ENCODE data around the gene SRPX2. TPM values are rescaled to one million over a fixed set of nuclear protein-coding genes. Genes with fewer than 3 reads are reported as not detected.

The SRPX2 gene, protein sequence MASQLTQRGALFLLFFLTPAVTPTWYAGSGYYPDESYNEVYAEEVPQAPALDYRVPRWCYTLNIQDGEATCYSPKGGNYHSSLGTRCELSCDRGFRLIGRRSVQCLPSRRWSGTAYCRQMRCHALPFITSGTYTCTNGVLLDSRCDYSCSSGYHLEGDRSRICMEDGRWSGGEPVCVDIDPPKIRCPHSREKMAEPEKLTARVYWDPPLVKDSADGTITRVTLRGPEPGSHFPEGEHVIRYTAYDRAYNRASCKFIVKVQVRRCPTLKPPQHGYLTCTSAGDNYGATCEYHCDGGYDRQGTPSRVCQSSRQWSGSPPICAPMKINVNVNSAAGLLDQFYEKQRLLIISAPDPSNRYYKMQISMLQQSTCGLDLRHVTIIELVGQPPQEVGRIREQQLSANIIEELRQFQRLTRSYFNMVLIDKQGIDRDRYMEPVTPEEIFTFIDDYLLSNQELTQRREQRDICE
- polyA plus RNA-seq: 3.9 to 6.1 TPM (median 4.0 TPM) in 3 replicates
- polyA plus RNA-seq (2011; ENCODE audit: low read depth): 1.6 TPM
- polyA plus RNA-seq (2011; cell fraction: cytosol; rRNA removed): 1.3 and 1.4 TPM in 2 replicates
- polyA plus RNA-seq (2011; cell fraction: nucleus; rRNA removed): 6.4 and 8.4 TPM in 2 replicates
- 0.25 and 2.6 TPM in 2 replicates for polyA plus RNA-seq (2012; ENCODE audit: low replicate concordance)
- polyA minus RNA-seq: 4.0 to 7.0 TPM (median 5.1 TPM) in 3 replicates
- 2.5 TPM for polyA minus RNA-seq (2011; cell fraction: cytosol; rRNA and poly(A)+ RNA removed)
- polyA minus RNA-seq (2011; cell fraction: nucleus; rRNA and poly(A)+ RNA removed): 3.5 and 6.4 TPM in 2 replicates

DNA sequence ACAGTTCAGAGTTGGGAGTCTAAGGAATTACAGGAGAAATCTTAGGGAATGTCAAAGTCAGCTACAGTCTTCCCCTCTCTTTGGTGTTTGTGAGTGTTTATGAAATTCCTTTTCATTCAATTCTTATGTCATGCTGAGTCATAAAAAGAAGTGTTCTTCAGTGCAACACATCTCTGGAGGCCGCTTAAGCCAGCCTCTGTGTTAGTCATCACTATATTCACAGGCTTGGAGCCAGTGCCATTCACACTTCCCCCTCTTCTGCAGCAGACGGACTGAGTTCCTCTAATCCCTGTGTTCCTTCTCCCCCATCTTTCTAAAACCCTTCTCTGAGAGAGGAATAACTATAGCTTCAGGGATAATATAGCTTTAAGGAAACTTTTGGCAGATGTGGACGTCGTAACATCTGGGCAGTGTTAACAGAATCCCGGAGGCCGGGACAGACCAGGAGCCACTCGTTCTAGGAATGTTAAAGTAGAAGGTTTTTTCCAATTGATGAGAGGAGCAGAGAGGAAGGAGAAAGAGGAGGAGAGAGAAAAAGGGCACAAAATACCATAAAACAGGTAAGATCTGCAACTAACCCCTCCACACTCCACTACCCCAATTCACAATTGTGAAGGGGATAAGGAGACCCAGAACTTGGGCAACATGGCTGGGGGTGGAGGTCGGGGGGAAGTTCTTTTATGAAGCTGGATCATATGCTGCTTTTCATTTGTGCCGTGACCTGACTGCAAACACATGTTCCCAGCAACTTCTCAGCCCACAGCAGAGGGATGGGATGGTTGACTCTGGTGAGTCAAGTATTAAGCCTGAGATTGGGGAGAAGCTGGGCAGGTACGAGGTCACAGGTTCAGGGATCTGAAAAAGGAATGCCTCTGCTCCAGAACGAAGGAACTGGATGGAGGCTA is at the start of gene SRPX2:
Gene SRPX2, plus strand, starts transcription at position 244 of the 905 bp plus-strand sequence. CDS start 2,124 bp downstream, outside the sequence.
- Histone ChIP-seq H2AFZ (ENCODE audit: control insufficient read depth, low read length) (no peak within 1 kb of the TSS), H3K4me3 (ENCODE audit: control insufficient read depth in 2 of 3, extremely low read depth in 1 of 3, insufficient read depth in 2 of 3, low read depth in 1 of 3, low read length in 3 of 3) (peak within 1 kb of the TSS in 2 of 3 experiments; percentile 4 to 10), H3K79me2 (ENCODE audit: control insufficient read depth, insufficient read depth, low read length) (no peaks in the 10 kb centered on the region), H3K4me2 (ENCODE audit: control insufficient read depth, extremely low read depth, insufficient read depth, low read depth, low read length) (peak within 1 kb of the TSS; percentile 48), H3K9ac (ENCODE audit: control insufficient read depth, extremely low read depth, insufficient read depth, low read length) (peak within 1 kb of the TSS; percentile 38), H4K20me1 (ENCODE audit: control insufficient read depth, extremely low read depth, insufficient read depth, low read length) (no peaks in the 10 kb centered on the region), H3K9me1 (ENCODE audit: control insufficient read depth, extremely low read depth, insufficient read depth, low read length) (no peaks in the 10 kb centered on the region), H3K27ac (ENCODE audit: control insufficient read depth, insufficient read depth, low read length) (peak within 1 kb of the TSS; percentile 82), H3K27me3 (ENCODE audit: control insufficient read depth, extremely low read depth, insufficient read depth, low read length) (no peaks in the 10 kb centered on the region), H3K4me1 (ENCODE audit: control insufficient read depth, extremely low read depth, insufficient read depth, low read length) (peaks cover 21% of the 10 kb centered on the region), H3K9me3 (ENCODE audit: control insufficient read depth, low read depth, low read length) (no peaks in the 10 kb centered on the region), H3K36me3 (ENCODE audit: control insufficient read depth in 2 of 2, extremely low read depth in 1 of 2, insufficient read depth in 2 of 2, low read length in 2 of 2) (no peaks in the 10 kb centered on the region)
- DNase-seq (ENCODE audit: low read depth, low spot score) (peak; percentile 42), FAIRE-seq (peak; percentile 83)
- dilution Hi-C loops (cut with MboI; ENCODE audit: extremely low pct_ligation_motif_present, low sequenced_read_pairs): no loop called here
- TF ChIP-seq EZH2 (IDR thresholded peaks at IDR 0.05; ENCODE audit: low read length): no peak
- no peak for TF ChIP-seq CTCF (optimal IDR thresholded peaks at IDR 0.05 in 1 of 3, IDR thresholded peaks at IDR 0.05 in 1 of 3, conservative IDR thresholded peaks at IDR 0.05 in 1 of 3; ENCODE audit: extremely low read depth in 1 of 3, insufficient read depth in 2 of 3, low read length in 3 of 3)

GRCh38 chrX:100596601-100597000 is 47.4 kb upstream of the SRPX2 start:
- DNase-seq (ENCODE audit: low read depth, low spot score): no peak
- Histone ChIP-seq H3K4me3 (ENCODE audit: control insufficient read depth in 2 of 3, extremely low read depth in 1 of 3, insufficient read depth in 2 of 3, low read depth in 1 of 3, low read length in 3 of 3) (no peak overlapping the region), H3K9ac (ENCODE audit: control insufficient read depth, extremely low read depth, insufficient read depth, low read length) (no peak overlapping the region), H3K4me1 (ENCODE audit: control insufficient read depth, extremely low read depth, insufficient read depth, low read length) (no peaks in the 10 kb centered on the region), H3K27ac (ENCODE audit: control insufficient read depth, insufficient read depth, low read length) (no peak overlapping the region), H3K4me2 (ENCODE audit: control insufficient read depth, extremely low read depth, insufficient read depth, low read depth, low read length) (no peak overlapping the region), H4K20me1 (ENCODE audit: control insufficient read depth, extremely low read depth, insufficient read depth, low read length) (no peaks in the 10 kb centered on the region), H3K36me3 (ENCODE audit: control insufficient read depth in 2 of 2, extremely low read depth in 1 of 2, insufficient read depth in 2 of 2, low read length in 2 of 2) (no peaks in the 10 kb centered on the region), H2AFZ (ENCODE audit: control insufficient read depth, low read length) (no peak overlapping the region), H3K9me3 (ENCODE audit: control insufficient read depth, low read depth, low read length) (no peaks in the 10 kb centered on the region), H3K79me2 (ENCODE audit: control insufficient read depth, insufficient read depth, low read length) (no peaks in the 10 kb centered on the region), H3K9me1 (ENCODE audit: control insufficient read depth, extremely low read depth, insufficient read depth, low read length) (no peaks in the 10 kb centered on the region), H3K27me3 (ENCODE audit: control insufficient read depth, extremely low read depth, insufficient read depth, low read length) (peaks cover 4% of the 10 kb centered on the region)
- dilution Hi-C loops (cut with MboI; ENCODE audit: extremely low pct_ligation_motif_present, low sequenced_read_pairs): no loop called here
- FAIRE-seq: no peak
- TF ChIP-seq EZH2 (IDR thresholded peaks at IDR 0.05; ENCODE audit: low read length) (no peak), CTCF (optimal IDR thresholded peaks at IDR 0.05 in 1 of 3, IDR thresholded peaks at IDR 0.05 in 1 of 3, conservative IDR thresholded peaks at IDR 0.05 in 1 of 3; ENCODE audit: extremely low read depth in 1 of 3, insufficient read depth in 2 of 3, low read length in 3 of 3) (no peak)
